ENCODE results near the gene RCC2. TPM values are rescaled to one million over a fixed set of nuclear protein-coding genes. Genes with fewer than 3 reads are reported as not detected.

Gene RCC2
- total and polyA plus RNA-seq, 2 donors (not counting 3 experiments of a cell fraction or from before 2014, with no cell fraction given): 137 to 166 TPM

- dilution Hi-C loops (cut with MboI; ENCODE audit: extremely low pct_ligation_motif_present, low sequenced_read_pairs) (no loop called here), intact Hi-C loops (cut with micrococcal nuclease) (no loop called here)
- POLR2A ChIA-PET: no interaction called here
- Histone ChIP-seq H4K20me1 (replicated peaks; ENCODE audit: control insufficient read depth, extremely low read depth, insufficient read depth, low read length) (no peaks in the 10 kb centered on the region), H3K27me3 (ENCODE audit: control insufficient read depth in 2 of 2, insufficient read depth in 2 of 2, low read length in 2 of 2) (no peaks in the 10 kb centered on the region), H3K9me1 (replicated peaks; ENCODE audit: control insufficient read depth, extremely low read depth, insufficient read depth, low read length) (no peaks in the 10 kb centered on the region), H3K9ac (replicated peaks; ENCODE audit: extremely low read depth, insufficient read depth, low read length) (no peak overlapping the region), H3K4me1 (ENCODE audit: control insufficient read depth, extremely low read depth, insufficient read depth, low read length) (no peaks in the 10 kb centered on the region), H3K27ac (ENCODE audit: insufficient read depth, low read depth, low read length) (no peak overlapping the region), H3K4me2 (ENCODE audit: insufficient read depth, low read length) (no peak overlapping the region), H3K79me2 (ENCODE audit: control insufficient read depth, insufficient read depth, low read length) (no peaks in the 10 kb centered on the region), H3K4me3 (replicated peaks in 1 of 3; ENCODE audit: insufficient read depth in 1 of 3, low read depth in 1 of 3, low read length in 3 of 3) (no peak overlapping the region), H2AFZ (ENCODE audit: low read depth, low read length) (no peak overlapping the region), H3K36me3 (ENCODE audit: control insufficient read depth in 2 of 2, extremely low read depth in 1 of 2, insufficient read depth in 2 of 2, low read length in 2 of 2) (no peaks in the 10 kb centered on the region), H3K9me3 (replicated peaks; ENCODE audit: control insufficient read depth, insufficient read depth, low read length) (no peaks in the 10 kb centered on the region)
- FAIRE-seq (no peak), DNase-seq (ENCODE audit: low read depth, low spot score) (no peak)
- BruUV-seq (replicated peaks): no TSS peak
- CTCF ChIA-PET: no interaction called here
- TF ChIP-seq MYC (IDR thresholded peaks at IDR 0.05; ENCODE audit: low read depth, low read length) (no peak), JUN (IDR thresholded peaks at IDR 0.05; ENCODE audit: borderline replicate concordance, insufficient read depth, insufficient read length, low read depth) (no peak), FOS (IDR thresholded peaks at IDR 0.05; ENCODE audit: borderline replicate concordance, insufficient read depth, low read length) (no peak), POLR2AphosphoS5 (IDR thresholded peaks at IDR 0.05; ENCODE audit: insufficient read depth, low read depth, low read length) (no peak), CTCF (IDR thresholded peaks at IDR 0.05; ENCODE audit: extremely low read depth in 1 of 2, insufficient read depth in 1 of 2, low read depth in 1 of 2, low read length in 2 of 2) (no peak)
Measured at GRCh38 chr1:17363771-17364170, 75.7 kb downstream of the RCC2 start.

- BruUV-seq (replicated peaks): no TSS peak
- intact Hi-C loops (cut with micrococcal nuclease): no loop called here
- dilution Hi-C loops (cut with MboI; ENCODE audit: extremely low pct_ligation_motif_present, low sequenced_read_pairs): no loop called here
- no peaks in the 10 kb centered on the region for H3K4me1 ChIP-seq (ENCODE audit: control insufficient read depth, extremely low read depth, insufficient read depth, low read length)
- no peak overlapping the region for H3K27ac ChIP-seq (ENCODE audit: insufficient read depth, low read depth, low read length)
- no peak overlapping the region for H3K9ac ChIP-seq (replicated peaks; ENCODE audit: extremely low read depth, insufficient read depth, low read length)
- H3K79me2 ChIP-seq (ENCODE audit: control insufficient read depth, insufficient read depth, low read length): no peaks in the 10 kb centered on the region
- no peak for DNase-seq (ENCODE audit: low read depth, low spot score)
- CTCF ChIA-PET: no interaction called here
- no peaks in the 10 kb centered on the region for H3K9me3 ChIP-seq (replicated peaks; ENCODE audit: control insufficient read depth, insufficient read depth, low read length)
- no peaks in the 10 kb centered on the region for H3K27me3 ChIP-seq (ENCODE audit: control insufficient read depth in 2 of 2, insufficient read depth in 2 of 2, low read length in 2 of 2)
- H4K20me1 ChIP-seq (replicated peaks; ENCODE audit: control insufficient read depth, extremely low read depth, insufficient read depth, low read length): no peaks in the 10 kb centered on the region
- no peak overlapping the region for H2AFZ ChIP-seq (ENCODE audit: low read depth, low read length)
- no peak overlapping the region for H3K4me2 ChIP-seq (ENCODE audit: insufficient read depth, low read length)
- H3K9me1 ChIP-seq (replicated peaks; ENCODE audit: control insufficient read depth, extremely low read depth, insufficient read depth, low read length): no peaks in the 10 kb centered on the region
- no peaks in the 10 kb centered on the region for H3K36me3 ChIP-seq (ENCODE audit: control insufficient read depth in 2 of 2, extremely low read depth in 1 of 2, insufficient read depth in 2 of 2, low read length in 2 of 2)
- POLR2A ChIA-PET: no interaction called here
- TF ChIP-seq CTCF (IDR thresholded peaks at IDR 0.05; ENCODE audit: extremely low read depth in 1 of 2, insufficient read depth in 1 of 2, low read depth in 1 of 2, low read length in 2 of 2): no peak
- TF ChIP-seq MAX (IDR thresholded peaks at IDR 0.05; ENCODE audit: insufficient read depth, insufficient read length): no peak
- TF ChIP-seq EZH2 (IDR thresholded peaks at IDR 0.05; ENCODE audit: borderline replicate concordance, low read depth, low read length, severe bottlenecking): no peak
- no peak for TF ChIP-seq JUN (IDR thresholded peaks at IDR 0.05; ENCODE audit: borderline replicate concordance, insufficient read depth, insufficient read length, low read depth)
- no peak for TF ChIP-seq MYC (IDR thresholded peaks at IDR 0.05; ENCODE audit: low read depth, low read length)
- no peak for TF ChIP-seq POLR2A (IDR thresholded peaks at IDR 0.05; ENCODE audit: low read depth, low read length)
- no peak for TF ChIP-seq POLR2AphosphoS5 (IDR thresholded peaks at IDR 0.05; ENCODE audit: insufficient read depth, low read depth, low read length)
- no peak for TF ChIP-seq GATA2 (IDR thresholded peaks at IDR 0.05; ENCODE audit: insufficient read depth, insufficient read length, low read depth, low read length)
- TF ChIP-seq FOS (IDR thresholded peaks at IDR 0.05; ENCODE audit: borderline replicate concordance, insufficient read depth, low read length): no peak
- no peak for FAIRE-seq
- H3K4me3 ChIP-seq (replicated peaks in 1 of 3; ENCODE audit: insufficient read depth in 1 of 3, low read depth in 1 of 3, low read length in 3 of 3): no peak overlapping the region
Measured at GRCh38 chr1:17363351-17363750, 76.1 kb downstream of the RCC2 start.
